Activated naive CD4-positive, alpha-beta T cell treated with anti-CD3 and anti-CD28 coated beads, Interleukin-2, amount 10 ng/mL, durations not matched to agents 7 days and 5 days (primary cell): ENCODE measurements around the gene CCR5AS.
A peak's percentile ranks its signal among the peaks of the same experiment; 100 is the strongest.

Experiments
- CTCF ChIA-PET: fragments of 350-600 bp; sonication (Branson Sonifier 250); formaldehyde crosslinking; loops from one replicate; lab custom pipeline; 2021; ENCODE audit warnings: antibody characterized with exemption; lab: Charles Lee
- DNase-seq: peaks from one replicate; pipeline ENCODE4 v3.0.0-alpha.2; 2020
- H3K27ac Mint-ChIP-seq: one replicate; pipeline ENCODE4 v1.8.0; 2021; ENCODE audit warnings: mild to moderate bottlenecking, moderate library complexity, mixed read lengths
- H3K27me3 Mint-ChIP-seq: one replicate; pipeline ENCODE4 v1.8.0; 2021; ENCODE audit warnings: mild to moderate bottlenecking, mixed read lengths
- H3K36me3 Mint-ChIP-seq: one replicate; pipeline ENCODE4 v1.8.0; 2021; ENCODE audit warnings: mixed read lengths
- H3K4me1 Mint-ChIP-seq: one replicate; pipeline ENCODE4 v1.8.0; 2021; ENCODE audit warnings: mixed read lengths
- H3K4me3 Mint-ChIP-seq: one replicate; pipeline ENCODE4 v1.8.0; 2021; ENCODE audit warnings: mild to moderate bottlenecking, moderate library complexity, mixed read lengths
- H3K9me3 Mint-ChIP-seq: one replicate; pipeline ENCODE4 v1.8.0; 2021; ENCODE audit warnings: mixed read lengths

Gene CCR5AS

DNA sequence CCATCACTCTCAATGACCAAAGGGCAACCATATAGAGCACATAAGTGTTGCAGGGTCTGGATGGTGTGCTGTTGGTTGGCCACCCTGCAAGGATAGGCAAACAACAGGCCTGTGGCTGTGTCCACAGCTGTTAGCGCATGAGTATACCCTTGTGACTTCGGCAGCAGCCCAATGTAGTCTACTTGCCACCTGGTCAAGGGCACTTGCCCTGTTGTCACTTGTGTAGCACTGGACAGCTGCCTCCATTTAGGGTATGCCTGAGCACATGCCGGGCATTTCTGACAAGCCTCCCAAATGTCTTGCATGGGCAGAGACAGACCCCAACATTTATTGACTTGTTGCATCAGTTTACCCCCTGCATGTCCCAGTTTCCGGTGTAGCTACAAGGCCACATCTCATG is 12.9 kb upstream of the CCR5AS start:
- Mint-ChIP-seq H3K9me3 (no peaks in the 10 kb centered on the region), H3K36me3 (no peaks in the 10 kb centered on the region), H3K4me3 (no peak overlapping the region), H3K27me3 (peaks cover 11% of the 10 kb centered on the region), H3K4me1 (peaks cover 7% of the 10 kb centered on the region), H3K27ac (no peak overlapping the region)
- CTCF ChIA-PET, result interaction anchor here (0.9 to 1.1 kb wide), 2 partner anchors 42 to 211 kb away, joined by 3 read pairs; no protein-coding TSS in a partner anchor
- DNase-seq, result no peak

DNA sequence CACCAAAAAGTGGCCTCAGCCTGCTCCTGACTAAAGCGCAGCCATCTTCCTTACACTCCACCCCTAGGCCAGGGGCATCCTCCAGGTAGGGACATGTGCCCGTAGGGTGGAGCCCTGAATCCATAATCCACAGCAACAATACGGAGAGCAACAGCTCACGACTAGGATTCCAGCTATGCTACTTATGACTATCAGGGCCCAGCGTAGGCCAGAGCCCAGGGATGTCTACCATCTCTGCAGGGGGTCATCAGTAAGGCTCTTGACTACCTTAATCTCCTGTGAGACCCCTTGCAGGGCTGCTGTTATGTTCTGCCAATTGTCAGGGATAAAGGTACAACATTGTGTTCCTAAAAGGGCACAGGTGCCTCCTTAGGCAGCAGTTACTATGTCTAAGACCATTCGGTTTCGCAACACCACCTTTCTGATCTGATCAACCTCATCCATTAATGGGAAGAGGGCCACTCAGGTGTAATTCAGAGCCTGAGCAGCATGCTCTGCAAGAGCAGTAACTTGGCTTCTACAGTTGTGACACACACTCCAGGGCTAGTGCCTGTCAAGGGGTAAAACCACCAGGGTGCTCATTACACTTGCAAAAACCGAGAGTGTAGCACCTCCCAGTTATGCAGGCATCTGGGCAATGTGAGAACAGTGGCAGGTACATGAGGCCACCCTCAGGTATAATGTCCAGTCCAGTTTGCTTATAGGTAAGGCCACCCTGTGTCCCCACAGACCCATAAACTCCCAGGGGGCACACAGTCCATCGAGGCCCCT is 11.2 kb upstream of the CCR5AS start:
- no peaks in the 10 kb centered on the region for H3K36me3 Mint-ChIP-seq
- peaks cover 7% of the 10 kb centered on the region for H3K4me1 Mint-ChIP-seq
- H3K27me3 Mint-ChIP-seq, result peaks cover 7% of the 10 kb centered on the region
- H3K27ac Mint-ChIP-seq, result no peak overlapping the region
- no peak for DNase-seq
- no peaks in the 10 kb centered on the region for H3K9me3 Mint-ChIP-seq
- CTCF ChIA-PET, result no interaction called here
- H3K4me3 Mint-ChIP-seq, result no peak overlapping the region

DNA sequence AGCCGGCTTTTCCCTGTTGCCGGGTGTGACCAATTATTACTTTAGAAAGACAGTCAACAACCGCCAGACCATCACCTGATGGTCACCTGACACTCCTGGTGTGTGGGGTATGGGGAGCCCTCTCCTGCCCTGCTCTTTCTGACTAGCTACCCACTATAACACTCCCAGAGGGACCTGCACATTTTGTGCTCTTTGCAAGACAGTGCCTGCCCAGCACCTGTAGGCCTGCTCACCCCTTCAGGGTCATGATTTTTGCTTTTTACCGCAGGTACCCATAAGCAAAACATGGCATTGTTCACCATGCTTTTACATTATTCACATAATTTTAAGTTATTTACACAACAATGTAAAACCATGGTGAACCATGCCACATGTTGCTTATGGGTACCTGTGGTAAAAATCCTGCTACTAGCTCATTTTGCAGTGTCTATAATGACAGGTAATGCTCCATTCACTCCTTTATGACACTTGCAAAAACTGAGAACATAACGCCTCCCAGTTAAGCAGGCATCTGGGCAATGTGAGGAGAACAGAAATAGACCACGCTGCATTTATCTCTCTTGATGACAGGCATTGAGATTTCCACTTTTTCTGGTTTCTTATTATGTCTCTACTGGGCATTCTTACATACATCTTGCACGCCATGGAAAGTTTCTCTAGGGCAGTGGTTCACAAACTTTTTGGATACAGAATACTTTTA is 10.1 kb upstream of the CCR5AS start:
- CTCF ChIA-PET, result interaction anchor here (0.8 kb wide), 1 partner anchor 10 kb away, joined by 3 read pairs; the partner anchor contains the start of genes CCR5AS and CCRL2
- H3K9me3 Mint-ChIP-seq, result no peaks in the 10 kb centered on the region

DNA sequence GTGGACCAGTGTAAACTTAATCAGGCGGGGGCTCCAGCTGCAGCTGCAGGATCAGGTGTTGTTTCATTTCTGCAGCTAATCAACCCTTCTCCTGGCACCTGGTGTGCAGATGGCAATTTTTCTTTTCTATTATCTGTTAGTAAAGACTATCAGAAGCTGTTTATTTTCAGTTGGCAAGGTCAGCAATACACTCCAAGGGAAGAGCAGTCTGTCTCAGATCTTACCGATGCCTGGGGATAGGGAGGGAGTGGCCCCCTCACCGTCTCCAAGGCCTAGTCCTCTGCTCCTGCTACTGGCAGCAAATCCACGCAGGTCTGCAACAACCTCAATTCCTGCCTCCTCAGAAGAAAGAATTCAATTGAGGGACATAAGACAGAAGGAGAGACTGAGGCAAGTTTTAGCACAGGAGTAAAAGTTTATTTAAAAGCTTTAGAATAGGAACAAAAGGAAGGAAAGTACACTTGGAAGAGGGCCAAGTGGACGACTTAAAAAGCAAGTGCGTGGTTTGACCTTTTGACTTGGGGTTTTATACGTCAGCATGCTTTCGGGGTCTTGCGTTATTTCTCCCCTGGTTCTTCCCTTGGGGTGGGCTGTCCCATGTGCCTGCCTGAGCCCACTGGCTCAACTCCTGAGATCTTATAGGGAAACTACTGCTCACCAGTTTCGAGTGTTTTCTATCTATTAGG is 9.4 kb upstream of the CCR5AS start:
- CTCF ChIA-PET, result interaction anchor here (0.8 kb wide), 1 partner anchor 9 kb away, joined by 3 read pairs; the partner anchor contains the start of genes CCR5AS and CCRL2
- no peak for DNase-seq
- H3K36me3 Mint-ChIP-seq, result no peaks in the 10 kb centered on the region
- H3K9me3 Mint-ChIP-seq, result no peaks in the 10 kb centered on the region
- H3K27me3 Mint-ChIP-seq, result peaks cover 3% of the 10 kb centered on the region
- H3K4me1 Mint-ChIP-seq, result peaks cover 7% of the 10 kb centered on the region
- no peak overlapping the region for H3K4me3 Mint-ChIP-seq
- H3K27ac Mint-ChIP-seq, result no peak overlapping the region

More for the DNA sequence above, 10.1 kb upstream of the CCR5AS start:
- peaks cover 3% of the 10 kb centered on the region for H3K27me3 Mint-ChIP-seq
- no peak overlapping the region for H3K27ac Mint-ChIP-seq
- H3K36me3 Mint-ChIP-seq, result no peaks in the 10 kb centered on the region
- no peak for DNase-seq
- H3K4me3 Mint-ChIP-seq, result no peak overlapping the region
- H3K4me1 Mint-ChIP-seq, result peaks cover 7% of the 10 kb centered on the region

DNA sequence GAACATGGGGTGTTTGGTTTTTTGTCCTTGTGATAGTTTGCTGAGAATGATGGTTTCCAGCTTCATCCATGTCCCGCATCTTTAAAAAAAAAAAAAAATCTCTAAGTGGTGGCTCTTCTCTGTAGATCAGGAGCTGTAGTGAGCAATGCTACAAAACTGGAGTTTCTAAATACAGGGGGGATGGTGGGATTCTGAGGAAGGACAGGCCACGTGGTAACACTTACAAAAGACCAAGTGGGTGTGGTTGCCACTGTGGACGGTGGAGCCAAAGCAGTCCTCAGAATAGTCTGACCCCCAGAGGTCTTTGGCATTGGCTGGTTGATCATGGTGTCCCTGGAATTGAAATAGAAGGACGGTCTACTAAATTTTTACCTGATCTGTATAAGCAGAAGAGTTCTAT is 7.9 kb upstream of the CCR5AS start:
- H3K27me3 Mint-ChIP-seq, result peaks cover 3% of the 10 kb centered on the region
- CTCF ChIA-PET, result interaction anchor here (1.3 kb wide), 1 partner anchor 37 kb away, joined by 5 read pairs; no protein-coding TSS in a partner anchor
- H3K27ac Mint-ChIP-seq, result no peak overlapping the region
- peaks cover under 1% of the 10 kb centered on the region for H3K36me3 Mint-ChIP-seq
- no peak overlapping the region for H3K4me3 Mint-ChIP-seq
- no peak for DNase-seq
- H3K9me3 Mint-ChIP-seq, result no peaks in the 10 kb centered on the region
- H3K4me1 Mint-ChIP-seq, result peaks cover 13% of the 10 kb centered on the region

DNA sequence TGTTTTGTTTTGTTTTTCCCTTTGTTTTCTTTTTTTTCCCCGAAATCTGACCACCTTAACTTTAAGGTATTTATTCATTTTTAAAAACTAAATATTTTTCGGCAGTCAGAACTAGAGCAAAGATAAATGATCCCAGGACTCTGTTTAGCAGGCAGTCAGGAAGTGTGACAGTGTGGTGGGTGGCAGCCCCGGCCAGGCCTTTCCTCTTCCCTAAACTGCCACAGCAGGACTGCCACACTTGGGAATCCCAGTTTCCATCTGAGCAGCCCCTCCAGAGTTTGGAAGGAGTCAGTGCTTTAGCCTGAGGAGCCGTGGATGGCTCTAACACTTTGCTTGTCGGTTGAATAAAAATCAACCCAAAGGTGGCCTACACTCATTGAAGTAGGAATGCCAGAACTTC is 7.1 kb upstream of the CCR5AS start:
- Mint-ChIP-seq H3K4me3 (no peak overlapping the region), H3K4me1 (peaks cover 19% of the 10 kb centered on the region), H3K27me3 (peaks cover 3% of the 10 kb centered on the region), H3K36me3 (peaks cover 7% of the 10 kb centered on the region), H3K9me3 (no peaks in the 10 kb centered on the region), H3K27ac (no peak overlapping the region)
- CTCF ChIA-PET, result interaction anchor here (1.3 kb wide), 1 partner anchor 36 kb away, joined by 5 read pairs; no protein-coding TSS in a partner anchor
- no peak for DNase-seq

DNA sequence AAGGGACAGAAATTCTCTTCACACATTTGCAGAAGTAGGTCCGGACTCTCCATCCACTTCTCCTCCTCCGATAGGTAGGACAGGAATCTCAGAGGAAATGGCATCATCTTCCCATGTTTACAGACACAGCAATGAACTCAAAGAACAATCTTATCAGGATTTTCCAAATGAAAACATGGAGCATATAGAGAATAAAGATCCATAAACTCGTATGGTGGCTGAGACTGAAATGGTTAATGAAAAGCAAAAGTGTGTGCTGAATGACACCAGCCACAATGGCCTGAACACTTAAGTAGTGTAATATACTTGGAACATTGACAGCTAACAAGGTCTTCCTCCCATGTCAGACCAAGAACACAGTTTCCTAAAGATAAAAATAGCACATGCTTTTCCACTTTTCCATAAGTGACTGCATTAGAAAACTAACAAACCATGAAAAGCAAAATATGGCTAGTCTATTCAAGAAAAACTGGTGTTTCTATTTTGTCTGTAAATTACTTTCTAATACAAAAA is 6.0 kb upstream of the CCR5AS start:
- Mint-ChIP-seq H3K27me3 (peaks cover 3% of the 10 kb centered on the region), H3K9me3 (no peaks in the 10 kb centered on the region), H3K4me1 (peaks cover 31% of the 10 kb centered on the region), H3K27ac (no peak overlapping the region), H3K4me3 (no peak overlapping the region), H3K36me3 (peaks cover 16% of the 10 kb centered on the region)
- CTCF ChIA-PET, result interaction anchor here (0.7 kb wide), 1 partner anchor 27 kb away, joined by 3 read pairs; no protein-coding TSS in a partner anchor
- no peak for DNase-seq

DNA sequence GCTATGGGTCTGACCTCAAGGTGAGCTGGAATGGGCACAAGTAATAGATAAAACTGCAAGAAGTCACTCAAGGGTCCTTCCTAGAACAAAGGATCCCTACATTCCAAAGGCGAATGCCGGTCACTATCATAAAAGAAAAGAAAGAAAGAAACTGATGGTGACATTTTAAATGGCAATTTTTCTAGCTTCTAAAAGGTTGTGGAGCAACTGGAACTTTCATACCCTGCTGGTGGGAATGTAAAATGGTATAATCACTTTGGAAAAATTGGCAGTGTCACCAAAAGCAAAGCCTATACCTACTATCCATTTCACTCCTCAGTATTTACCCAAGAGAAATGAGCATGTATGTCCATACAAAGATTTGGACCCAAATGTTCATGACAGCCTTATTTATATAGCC is 4.4 kb upstream of the CCR5AS start:
- H3K27me3 Mint-ChIP-seq, result peaks cover 9% of the 10 kb centered on the region
- H3K36me3 Mint-ChIP-seq, result peaks cover 21% of the 10 kb centered on the region
- CTCF ChIA-PET, result interaction anchor here (0.6 to 1.1 kb wide), 2 partner anchors 10 to 910 kb away, joined by 3 to 4 read pairs; no protein-coding TSS in a partner anchor
- H3K27ac Mint-ChIP-seq, result no peak overlapping the region
- H3K9me3 Mint-ChIP-seq, result no peaks in the 10 kb centered on the region
- no peak overlapping the region for H3K4me3 Mint-ChIP-seq
- no peak for DNase-seq
- peaks cover 43% of the 10 kb centered on the region for H3K4me1 Mint-ChIP-seq

DNA sequence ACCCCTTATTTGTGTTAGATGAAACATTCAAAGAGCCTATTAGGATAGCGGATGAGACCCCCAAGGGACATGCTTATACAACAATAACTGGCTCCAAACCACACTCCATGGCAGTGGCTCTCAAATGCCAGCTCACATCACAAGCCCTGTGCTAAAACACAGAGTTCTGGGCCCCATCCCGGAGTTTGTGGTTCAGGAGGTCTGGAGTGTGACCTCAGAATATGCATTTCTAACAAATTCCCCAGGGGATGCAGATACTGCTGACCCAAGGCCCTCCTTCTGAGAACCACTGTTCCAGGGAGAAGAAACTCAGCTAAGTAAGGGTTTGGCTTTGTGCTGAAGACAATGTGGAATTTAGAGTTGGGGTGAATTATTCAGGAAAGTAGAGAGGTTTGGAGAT is 3.8 kb upstream of the CCR5AS start:
- peaks cover 12% of the 10 kb centered on the region for H3K27me3 Mint-ChIP-seq
- H3K9me3 Mint-ChIP-seq, result no peaks in the 10 kb centered on the region
- H3K4me1 Mint-ChIP-seq, result peaks cover 43% of the 10 kb centered on the region
- H3K27ac Mint-ChIP-seq, result no peak overlapping the region
- peaks cover 21% of the 10 kb centered on the region for H3K36me3 Mint-ChIP-seq
- CTCF ChIA-PET, result no interaction called here
- no peak for DNase-seq
- H3K4me3 Mint-ChIP-seq, result no peak overlapping the region

DNA sequence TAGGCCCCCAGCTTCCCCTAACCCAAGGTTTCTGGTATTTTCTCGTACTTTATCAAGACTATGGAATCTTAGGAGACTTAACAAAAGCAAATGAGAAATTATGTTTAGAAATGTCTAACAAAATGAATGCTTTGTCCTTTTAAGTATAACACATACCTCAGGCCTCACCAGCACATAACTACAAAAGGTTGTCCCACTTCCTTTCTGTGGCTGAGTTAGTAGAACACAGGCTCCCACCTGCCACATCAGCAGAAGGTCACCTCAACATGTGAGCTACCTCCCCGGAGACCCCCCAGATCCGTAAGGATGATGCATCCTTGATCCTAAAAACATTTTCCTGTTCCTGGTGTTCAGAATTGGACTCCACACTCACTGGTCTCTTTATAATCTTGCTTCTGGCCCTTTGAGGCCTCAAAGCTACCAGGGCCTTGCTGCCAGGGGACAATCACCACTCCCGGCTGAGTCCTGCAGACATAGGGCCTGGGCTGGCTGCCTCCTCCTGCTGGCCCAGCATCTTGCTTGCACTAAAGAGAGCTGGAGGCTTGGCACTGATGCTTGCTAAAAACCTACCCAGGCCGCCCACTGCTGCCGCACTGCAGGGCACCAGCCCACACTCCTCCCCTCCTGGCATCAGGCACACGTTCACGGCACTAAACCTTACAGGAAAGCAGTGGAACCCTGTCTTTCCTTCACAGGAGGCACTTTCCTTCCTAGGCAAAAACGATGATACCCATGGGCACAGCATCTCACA is 3.0 kb upstream of the CCR5AS start:
- peaks cover 17% of the 10 kb centered on the region for H3K27me3 Mint-ChIP-seq
- no peak overlapping the region for H3K27ac Mint-ChIP-seq
- CTCF ChIA-PET, result no interaction called here
- no peak overlapping the region for H3K4me3 Mint-ChIP-seq
- H3K4me1 Mint-ChIP-seq, result peaks cover 48% of the 10 kb centered on the region
- DNase-seq, result no peak
- H3K36me3 Mint-ChIP-seq, result peaks cover 21% of the 10 kb centered on the region
- no peaks in the 10 kb centered on the region for H3K9me3 Mint-ChIP-seq

DNA sequence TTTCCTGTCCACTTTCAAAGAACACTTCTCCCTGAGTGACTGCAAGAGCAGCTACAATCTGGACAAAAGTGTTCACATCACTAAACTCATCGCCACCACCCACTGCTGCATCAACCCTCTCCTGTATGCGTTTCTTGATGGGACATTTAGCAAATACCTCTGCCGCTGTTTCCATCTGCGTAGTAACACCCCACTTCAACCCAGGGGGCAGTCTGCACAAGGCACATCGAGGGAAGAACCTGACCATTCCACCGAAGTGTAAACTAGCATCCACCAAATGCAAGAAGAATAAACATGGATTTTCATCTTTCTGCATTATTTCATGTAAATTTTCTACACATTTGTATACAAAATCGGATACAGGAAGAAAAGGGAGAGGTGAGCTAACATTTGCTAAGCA is 2.0 kb upstream of the CCR5AS start:
- no peak overlapping the region for H3K27ac Mint-ChIP-seq
- CTCF ChIA-PET, result no interaction called here

DNA sequence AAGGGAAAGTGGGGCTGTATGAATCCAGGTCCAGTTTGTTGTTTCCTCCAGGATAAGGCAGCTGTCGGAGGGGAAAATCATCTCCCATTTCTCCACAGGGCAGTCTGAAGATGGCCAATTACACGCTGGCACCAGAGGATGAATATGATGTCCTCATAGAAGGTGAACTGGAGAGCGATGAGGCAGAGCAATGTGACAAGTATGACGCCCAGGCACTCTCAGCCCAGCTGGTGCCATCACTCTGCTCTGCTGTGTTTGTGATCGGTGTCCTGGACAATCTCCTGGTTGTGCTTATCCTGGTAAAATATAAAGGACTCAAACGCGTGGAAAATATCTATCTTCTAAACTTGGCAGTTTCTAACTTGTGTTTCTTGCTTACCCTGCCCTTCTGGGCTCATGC is 1.1 kb upstream of the CCR5AS start:
- CTCF ChIA-PET, result interaction anchor here (0.9 to 2.3 kb wide), 5 partner anchors 9 to 199 kb away, joined by 3 to 5 read pairs (median 3); partner anchors contain the start of gene CCR1
- Mint-ChIP-seq H3K36me3 (peaks cover 21% of the 10 kb centered on the region), H3K27ac (peak overlapping the region; percentile 91), H3K4me1 (peaks cover 48% of the 10 kb centered on the region), H3K9me3 (peaks cover 2% of the 10 kb centered on the region), H3K27me3 (peaks cover 26% of the 10 kb centered on the region), H3K4me3 (peak overlapping the region; percentile 77)
- no peak for DNase-seq

More for the DNA sequence above, 2.0 kb upstream of the CCR5AS start:
- H3K27me3 Mint-ChIP-seq, result peaks cover 20% of the 10 kb centered on the region
- H3K9me3 Mint-ChIP-seq, result no peaks in the 10 kb centered on the region
- H3K36me3 Mint-ChIP-seq, result peaks cover 21% of the 10 kb centered on the region
- H3K4me3 Mint-ChIP-seq, result no peak overlapping the region
- no peak for DNase-seq
- H3K4me1 Mint-ChIP-seq, result peaks cover 48% of the 10 kb centered on the region

DNA sequence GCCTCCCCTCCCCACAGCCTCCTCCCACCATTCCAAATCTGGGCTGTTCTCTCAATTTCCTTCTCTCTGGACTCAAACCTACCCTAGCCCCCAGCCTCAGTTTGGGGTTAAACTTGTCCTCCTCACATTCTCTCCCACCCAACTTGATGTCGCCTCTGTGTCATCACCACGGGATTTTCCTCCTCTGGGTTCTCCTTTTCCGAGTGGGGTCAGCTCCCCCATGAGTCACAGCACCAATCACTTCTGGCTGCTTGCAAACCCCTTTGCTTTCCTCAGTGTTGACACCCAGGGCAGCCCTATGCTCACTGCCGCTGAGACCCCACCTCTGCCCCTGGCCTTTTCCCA is 451 bp downstream of the CCR5AS start:
- Mint-ChIP-seq H3K27me3 (peaks cover 23% of the 10 kb centered on the region), H3K36me3 (peaks cover 21% of the 10 kb centered on the region), H3K4me1 (peaks cover 48% of the 10 kb centered on the region), H3K4me3 (peak overlapping the region; percentile 77), H3K27ac (peak overlapping the region; percentile 91), H3K9me3 (peaks cover 5% of the 10 kb centered on the region)
- CTCF ChIA-PET, result interaction anchor here (0.6 to 2.3 kb wide), 2 partner anchors 10 to 535 kb away, joined by 5 to 6 read pairs; no protein-coding TSS in a partner anchor
- no peak for DNase-seq
